ENCODE data around the gene MEGF10.
A peak's percentile ranks its signal among the peaks of the same experiment; 100 is the strongest.
"Not testable (repeated sequence)": the region's sequence is repeated elsewhere in the genome, so short reads cannot be mapped to it uniquely, and the experiment has no call there.

Gene MEGF10

DNA sequence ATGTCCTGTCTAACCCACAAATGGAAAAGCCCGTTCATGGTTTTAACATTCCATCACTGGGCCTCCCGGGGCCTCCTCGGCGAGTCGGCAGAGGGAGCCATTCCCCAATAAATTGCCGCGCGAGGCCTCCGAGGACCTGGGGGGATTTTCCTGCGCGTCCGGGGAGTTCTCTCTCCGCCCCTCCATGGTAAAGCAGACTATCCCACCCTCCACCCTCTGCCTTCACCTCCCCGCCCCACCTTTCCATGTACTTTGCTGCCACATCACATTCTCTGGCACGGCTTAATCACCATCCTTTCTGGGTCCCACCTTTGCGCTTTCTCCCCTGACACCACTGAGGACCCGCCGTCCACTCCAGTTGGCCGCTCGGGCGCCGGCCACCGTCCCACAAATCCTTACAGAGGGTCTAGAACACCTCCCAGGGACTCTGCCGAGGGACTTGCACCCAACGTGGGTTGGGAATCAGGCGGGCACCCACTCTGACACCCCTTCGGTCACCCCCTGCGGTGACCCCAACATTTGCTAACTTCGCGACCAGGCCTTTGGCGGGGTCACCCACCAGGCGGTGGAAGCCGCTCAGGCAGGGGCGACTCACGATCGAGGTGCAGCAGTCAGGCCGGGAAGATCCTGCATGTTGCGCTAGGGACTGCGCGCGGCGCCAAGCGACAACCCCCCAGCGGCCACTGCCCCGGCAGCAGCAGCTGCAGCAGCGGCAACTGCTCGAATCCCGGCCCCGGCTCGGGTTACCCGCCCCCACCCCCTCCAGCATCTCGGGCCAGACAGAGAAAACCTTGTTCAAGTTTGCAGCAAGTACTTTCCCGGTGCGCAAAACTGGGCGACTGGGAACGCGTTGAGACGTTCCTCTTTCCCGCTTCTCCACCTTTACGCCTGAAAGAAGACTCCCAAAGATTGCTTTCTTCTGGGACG, at the start of gene MEGF10:
Gene MEGF10 (plus strand): TSS at position 778 of the 927 bp plus-strand sequence. CDS start 40,513 bp downstream, outside the sequence.
- DNase-seq (ENCODE audit: insufficient read length, low spot score) (peak; percentile 35), FAIRE-seq (no peak)

GRCh38 chr5:127243011-127243410, 47.6 kb upstream of the MEGF10 start:
- no peak for FAIRE-seq
- DNase-seq (ENCODE audit: insufficient read length, low spot score), result no peak
- no peak for TF ChIP-seq POLR2A (IDR thresholded peaks at IDR 0.05; ENCODE audit: low read depth, low read length)

More for the DNA sequence above, at the start of gene MEGF10:
- no peak for TF ChIP-seq POLR2A (IDR thresholded peaks at IDR 0.05; ENCODE audit: low read depth, low read length)

- no peak for TF ChIP-seq POLR2A (IDR thresholded peaks at IDR 0.05; ENCODE audit: low read depth, low read length)
- DNase-seq (ENCODE audit: insufficient read length, low spot score) (peak; percentile 9), FAIRE-seq (peak; percentile 6)
These were observed 35.8 kb upstream of the MEGF10 start for GRCh38 chr5:127254729-127255284.

DNA sequence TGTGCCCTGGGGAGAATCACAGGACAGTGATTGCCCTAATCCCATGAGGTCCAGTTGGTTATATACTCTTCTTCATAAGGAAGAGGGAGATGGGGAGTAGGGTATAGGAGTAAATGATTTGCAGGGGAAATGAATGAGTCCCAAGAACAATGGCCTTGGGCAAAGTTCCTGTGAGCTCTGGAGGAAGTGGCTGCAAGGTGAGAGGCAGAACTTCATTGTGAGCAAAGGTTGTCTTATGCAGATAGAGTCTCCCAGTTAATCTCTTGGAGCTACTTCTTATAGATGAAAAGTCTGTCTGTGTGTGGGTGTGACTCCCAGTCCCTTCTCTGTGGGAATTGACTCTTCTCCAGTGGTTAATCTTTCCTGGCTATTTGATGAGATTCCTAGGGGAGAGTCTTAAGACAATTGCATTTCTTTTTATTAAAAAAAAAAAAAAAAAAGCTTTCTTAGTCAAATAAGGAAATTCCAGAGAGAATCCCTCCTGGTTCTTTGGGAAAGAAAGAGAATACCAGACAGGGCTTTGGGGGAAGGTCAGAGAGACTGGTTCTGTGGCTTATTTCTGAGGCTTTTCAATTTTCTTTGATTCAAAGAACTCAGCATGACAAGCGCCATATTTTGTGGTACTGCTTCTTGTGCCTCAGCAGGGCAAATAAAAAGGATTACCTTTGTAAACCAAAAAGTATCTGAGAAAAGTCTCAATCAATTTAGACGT, 33.6 kb upstream of the MEGF10 start:
- TF ChIP-seq POLR2A (IDR thresholded peaks at IDR 0.05; ENCODE audit: low read depth, low read length), result no peak
- FAIRE-seq (no peak), DNase-seq (ENCODE audit: insufficient read length, low spot score) (no peak)

GRCh38 chr5:127260686-127261085, 29.9 kb upstream of the MEGF10 start:
- TF ChIP-seq POLR2A (IDR thresholded peaks at IDR 0.05; ENCODE audit: low read depth, low read length), result no peak
- FAIRE-seq (no peak), DNase-seq (ENCODE audit: insufficient read length, low spot score) (no peak)

GRCh38 chr5:127265473-127265872, 25.1 kb upstream of the MEGF10 start:
- not testable (repeated sequence) for FAIRE-seq; DNase-seq (ENCODE audit: insufficient read length, low spot score)

DNA sequence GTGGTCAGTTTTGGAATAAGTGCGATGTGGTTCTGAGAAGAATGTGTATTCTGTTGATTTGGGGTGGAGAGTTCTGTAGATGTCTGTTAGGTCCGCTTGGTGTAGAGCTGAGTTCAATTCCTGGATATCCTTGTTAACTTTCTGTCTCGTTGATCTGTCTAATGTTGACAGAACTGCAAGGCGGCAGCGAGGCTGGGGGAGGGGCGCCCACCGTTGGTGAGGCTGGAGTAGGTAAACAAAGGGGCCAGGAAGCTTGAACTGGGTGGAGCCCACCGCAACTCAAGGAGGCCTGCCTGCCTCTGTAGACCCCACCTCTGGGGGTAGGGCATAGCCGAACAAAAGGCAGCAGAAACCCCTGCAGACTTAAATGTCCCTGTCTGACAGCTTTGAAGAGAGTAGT, 22.3 kb upstream of the MEGF10 start:
- DNase-seq (ENCODE audit: insufficient read length, low spot score); FAIRE-seq: not testable (repeated sequence)

- FAIRE-seq; DNase-seq (ENCODE audit: insufficient read length, low spot score): not testable (repeated sequence)
These were observed 19.9 kb upstream of the MEGF10 start for GRCh38 chr5:127270713-127271112.

- DNase-seq (ENCODE audit: insufficient read length, low spot score), result no peak
- no peak for TF ChIP-seq POLR2A (IDR thresholded peaks at IDR 0.05; ENCODE audit: low read depth, low read length)
- FAIRE-seq, result no peak
These were observed 14.9 kb upstream of the MEGF10 start for GRCh38 chr5:127275641-127276193.

DNA sequence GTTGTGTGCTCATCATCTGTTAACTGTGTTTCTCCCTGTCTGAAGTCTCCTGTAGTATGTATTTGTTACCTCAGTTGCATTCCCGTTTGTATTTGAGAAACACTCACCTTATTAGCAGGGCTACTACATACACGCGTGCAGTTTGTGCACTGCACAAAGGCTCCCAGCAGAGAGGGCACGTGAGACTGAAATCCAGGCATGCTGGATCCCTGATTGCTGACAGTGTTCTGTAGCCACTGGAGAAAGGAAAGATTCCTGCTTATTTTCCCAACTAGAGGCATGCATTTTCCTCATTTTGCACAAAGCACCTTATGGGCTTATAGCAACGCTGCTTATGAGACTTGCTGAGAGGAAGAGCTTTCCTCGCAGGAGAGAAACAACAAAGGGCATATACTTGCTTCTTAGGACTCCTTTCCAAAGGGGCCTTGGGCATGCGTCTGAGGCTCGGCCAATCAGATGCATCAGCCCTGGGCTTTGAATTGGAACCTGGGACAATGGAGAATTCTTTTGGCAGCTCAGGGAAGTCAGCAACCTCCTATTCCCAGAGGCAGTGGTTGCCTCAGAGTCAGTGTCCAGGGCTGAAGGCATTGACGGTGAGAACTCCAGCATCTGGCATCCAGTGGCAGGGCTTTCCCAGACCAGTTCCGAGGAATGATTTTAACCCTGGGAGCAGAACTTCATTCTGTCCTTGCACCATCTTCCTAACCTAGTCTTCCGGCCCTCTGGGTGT, 9.9 kb upstream of the MEGF10 start:
- no peak for FAIRE-seq
- DNase-seq (ENCODE audit: insufficient read length, low spot score), result no peak
- TF ChIP-seq POLR2A (IDR thresholded peaks at IDR 0.05; ENCODE audit: low read depth, low read length), result no peak

DNA sequence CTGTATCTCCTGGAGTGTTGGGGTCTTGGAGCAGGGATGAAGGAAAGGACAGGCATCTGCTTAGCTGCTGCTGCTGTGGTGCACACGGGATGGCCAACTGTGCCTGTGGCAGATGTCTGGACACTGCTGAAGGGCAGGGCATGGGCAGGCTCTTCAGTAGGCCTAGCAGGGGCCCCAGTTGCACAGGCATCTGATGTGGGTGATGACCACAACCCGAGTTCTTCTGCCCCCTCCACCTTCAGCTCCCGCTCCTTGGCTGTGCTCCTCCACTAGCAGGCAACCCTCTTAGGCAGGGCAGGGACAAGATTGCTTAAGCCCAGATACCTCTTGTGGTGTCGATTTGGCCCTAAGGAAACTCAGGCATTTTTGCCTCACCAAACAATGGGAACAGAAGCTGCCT, 9.0 kb upstream of the MEGF10 start:
- DNase-seq (ENCODE audit: insufficient read length, low spot score), result no peak
- no peak for TF ChIP-seq POLR2A (IDR thresholded peaks at IDR 0.05; ENCODE audit: low read depth, low read length)
- no peak for FAIRE-seq

DNA sequence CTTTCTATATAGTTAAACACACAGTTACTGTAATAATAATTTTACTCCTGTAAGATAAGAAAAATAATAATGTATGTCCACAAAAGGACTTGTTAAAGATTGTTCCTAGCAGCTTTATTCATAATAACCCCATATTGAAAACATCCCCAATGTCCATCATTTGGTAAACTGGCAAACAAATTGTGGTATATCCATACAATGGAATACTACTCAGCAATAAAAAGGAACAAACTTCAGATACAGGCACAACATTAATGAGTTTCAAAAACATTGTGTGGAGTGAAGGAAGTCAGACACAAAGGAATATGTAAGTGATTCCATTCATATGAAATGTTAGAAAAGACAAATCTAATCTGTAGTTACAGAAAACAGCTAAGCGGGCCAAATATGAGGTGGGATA, 1.9 kb upstream of the MEGF10 start:
- no peak for DNase-seq (ENCODE audit: insufficient read length, low spot score)
- no peak for TF ChIP-seq POLR2A (IDR thresholded peaks at IDR 0.05; ENCODE audit: low read depth, low read length)
- no peak for FAIRE-seq

DNA sequence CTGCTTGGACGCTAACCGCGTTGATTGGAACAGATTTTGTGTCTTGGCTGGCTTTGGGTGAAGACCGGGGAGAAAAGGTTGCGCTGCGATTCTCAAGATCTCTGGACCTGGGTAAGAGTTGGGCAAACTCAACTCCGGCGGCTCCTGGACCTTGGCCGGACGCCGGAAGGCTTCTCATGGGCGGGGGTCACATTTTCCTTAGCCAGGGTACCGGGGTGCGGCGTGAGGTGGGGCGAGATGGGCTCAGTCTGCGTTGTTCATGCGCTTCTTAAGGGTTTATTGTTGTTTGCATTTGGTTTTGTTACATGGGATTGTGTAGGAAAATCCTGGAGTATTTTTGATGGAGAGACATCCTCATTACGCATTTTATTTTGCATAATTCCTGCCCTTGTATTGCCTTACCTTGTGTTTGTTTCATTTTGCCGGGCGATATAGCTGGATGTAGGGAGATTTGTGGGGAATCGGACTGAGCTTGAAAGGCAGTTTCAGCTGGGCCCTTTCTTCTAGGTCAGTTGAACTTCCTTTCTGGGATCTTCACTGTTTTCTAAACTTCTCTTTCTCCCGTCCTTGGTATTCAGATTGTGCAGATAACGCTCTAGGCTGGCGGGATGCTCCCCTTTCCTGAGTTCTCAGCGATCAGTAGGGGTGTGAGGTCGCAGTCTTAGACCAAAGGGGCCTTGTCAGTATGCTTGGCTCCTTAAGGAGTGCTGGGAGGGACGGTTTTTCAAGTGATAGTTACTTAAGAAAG, 524 bp downstream of the MEGF10 start:
- FAIRE-seq (no peak), DNase-seq (ENCODE audit: insufficient read length, low spot score) (no peak)
- TF ChIP-seq POLR2A (IDR thresholded peaks at IDR 0.05; ENCODE audit: low read depth, low read length), result no peak

Measured in H54 (cell line).